ENCODE measurements around the gene NELL1. TPM values are rescaled to one million over a fixed set of nuclear protein-coding genes. Genes with fewer than 3 reads are reported as not detected.

NELL1 gene
- total and polyA plus RNA-seq, 2 donors (not counting 1 experiment from before 2014, with no cell fraction given), result not detected

GRCh38 chr11:21160140-21160539, 490.8 kb downstream of the NELL1 start:
- H3K4me1 ChIP-seq (ENCODE audit: control insufficient read depth, extremely low read depth, insufficient read depth, low read length), result no peaks in the 10 kb centered on the region
- no peaks in the 10 kb centered on the region for H3K27me3 ChIP-seq (ENCODE audit: control insufficient read depth, insufficient read depth, low read length)

GRCh38 chr11:21169639-21170038, 500.3 kb downstream of the NELL1 start:
- Histone ChIP-seq H3K36me3 (ENCODE audit: control insufficient read depth, insufficient read depth, low read length) (no peaks in the 10 kb centered on the region), H3K4me2 (ENCODE audit: extremely low read depth, insufficient read depth, low read length) (no peak overlapping the region), H2AFZ (ENCODE audit: low read length) (no peak overlapping the region), H3K79me2 (ENCODE audit: control insufficient read depth, insufficient read depth, low read length) (no peaks in the 10 kb centered on the region), H3K9me3 (ENCODE audit: control insufficient read depth, insufficient read depth, low read depth, low read length) (no peaks in the 10 kb centered on the region), H3K27me3 (ENCODE audit: control insufficient read depth, insufficient read depth, low read length) (no peaks in the 10 kb centered on the region), H3K27ac (ENCODE audit: insufficient read depth, low read length) (no peak overlapping the region), H3K4me1 (ENCODE audit: control insufficient read depth, extremely low read depth, insufficient read depth, low read length) (no peaks in the 10 kb centered on the region), H3K4me3 (replicated peaks in 1 of 4; ENCODE audit: control extremely low read depth in 1 of 4, insufficient read depth in 1 of 4, low read depth in 3 of 4, low read length in 4 of 4) (no peak overlapping the region), H4K20me1 (ENCODE audit: control insufficient read depth, extremely low read depth, insufficient read depth, low read length) (no peaks in the 10 kb centered on the region), H3K9ac (ENCODE audit: insufficient read depth, low read length) (no peak overlapping the region)
- DNase-seq (ENCODE audit: low read depth in 2 of 2), result no peak
- TF ChIP-seq EZH2 (IDR thresholded peaks at IDR 0.05; ENCODE audit: low read length, missing control alignments), result no peak
- TF ChIP-seq CTCF (conservative IDR thresholded peaks at IDR 0.05 in 1 of 2, IDR thresholded peaks at IDR 0.05 in 1 of 2; ENCODE audit: low read depth in 1 of 2, low read length in 2 of 2), result no peak

More at GRCh38 chr11:21160140-21160539, 490.8 kb downstream of the NELL1 start:
- H3K4me3 ChIP-seq (replicated peaks in 1 of 4; ENCODE audit: control extremely low read depth in 1 of 4, insufficient read depth in 1 of 4, low read depth in 3 of 4, low read length in 4 of 4), result no peak overlapping the region
- no peaks in the 10 kb centered on the region for H4K20me1 ChIP-seq (ENCODE audit: control insufficient read depth, extremely low read depth, insufficient read depth, low read length)
- no peak overlapping the region for H3K27ac ChIP-seq (ENCODE audit: insufficient read depth, low read length)
- TF ChIP-seq CTCF (conservative IDR thresholded peaks at IDR 0.05 in 1 of 2, IDR thresholded peaks at IDR 0.05 in 1 of 2; ENCODE audit: low read depth in 1 of 2, low read length in 2 of 2) (no peak), EZH2 (IDR thresholded peaks at IDR 0.05; ENCODE audit: low read length, missing control alignments) (no peak)
- H3K4me2 ChIP-seq (ENCODE audit: extremely low read depth, insufficient read depth, low read length), result no peak overlapping the region
- no peaks in the 10 kb centered on the region for H3K36me3 ChIP-seq (ENCODE audit: control insufficient read depth, insufficient read depth, low read length)
- DNase-seq (ENCODE audit: low read depth in 2 of 2), result no peak
- no peaks in the 10 kb centered on the region for H3K9me3 ChIP-seq (ENCODE audit: control insufficient read depth, insufficient read depth, low read depth, low read length)
- no peak overlapping the region for H3K9ac ChIP-seq (ENCODE audit: insufficient read depth, low read length)
- no peak overlapping the region for H2AFZ ChIP-seq (ENCODE audit: low read length)
- no peaks in the 10 kb centered on the region for H3K79me2 ChIP-seq (ENCODE audit: control insufficient read depth, insufficient read depth, low read length)

GRCh38 chr11:21173476-21173875, 504.1 kb downstream of the NELL1 start:
- Histone ChIP-seq H3K4me3 (replicated peaks in 1 of 4; ENCODE audit: control extremely low read depth in 1 of 4, insufficient read depth in 1 of 4, low read depth in 3 of 4, low read length in 4 of 4) (no peak overlapping the region), H2AFZ (ENCODE audit: low read length) (no peak overlapping the region), H3K9me3 (ENCODE audit: control insufficient read depth, insufficient read depth, low read depth, low read length) (no peaks in the 10 kb centered on the region), H3K4me1 (ENCODE audit: control insufficient read depth, extremely low read depth, insufficient read depth, low read length) (no peaks in the 10 kb centered on the region), H3K9ac (ENCODE audit: insufficient read depth, low read length) (no peak overlapping the region), H3K36me3 (ENCODE audit: control insufficient read depth, insufficient read depth, low read length) (no peaks in the 10 kb centered on the region), H3K4me2 (ENCODE audit: extremely low read depth, insufficient read depth, low read length) (no peak overlapping the region), H3K27me3 (ENCODE audit: control insufficient read depth, insufficient read depth, low read length) (no peaks in the 10 kb centered on the region), H4K20me1 (ENCODE audit: control insufficient read depth, extremely low read depth, insufficient read depth, low read length) (no peaks in the 10 kb centered on the region), H3K27ac (ENCODE audit: insufficient read depth, low read length) (no peak overlapping the region), H3K79me2 (ENCODE audit: control insufficient read depth, insufficient read depth, low read length) (no peaks in the 10 kb centered on the region)
- no peak for DNase-seq (ENCODE audit: low read depth in 2 of 2)
- TF ChIP-seq EZH2 (IDR thresholded peaks at IDR 0.05; ENCODE audit: low read length, missing control alignments), result no peak
- no peak for TF ChIP-seq CTCF (conservative IDR thresholded peaks at IDR 0.05 in 1 of 2, IDR thresholded peaks at IDR 0.05 in 1 of 2; ENCODE audit: low read depth in 1 of 2, low read length in 2 of 2)
